ENCODE results near the gene GCK. TPM values are rescaled to one million over a fixed set of nuclear protein-coding genes. Genes with fewer than 3 reads are reported as not detected.

The GCK gene
- total RNA-seq, 1 experiment from 2014 or later: not detected

DNA sequence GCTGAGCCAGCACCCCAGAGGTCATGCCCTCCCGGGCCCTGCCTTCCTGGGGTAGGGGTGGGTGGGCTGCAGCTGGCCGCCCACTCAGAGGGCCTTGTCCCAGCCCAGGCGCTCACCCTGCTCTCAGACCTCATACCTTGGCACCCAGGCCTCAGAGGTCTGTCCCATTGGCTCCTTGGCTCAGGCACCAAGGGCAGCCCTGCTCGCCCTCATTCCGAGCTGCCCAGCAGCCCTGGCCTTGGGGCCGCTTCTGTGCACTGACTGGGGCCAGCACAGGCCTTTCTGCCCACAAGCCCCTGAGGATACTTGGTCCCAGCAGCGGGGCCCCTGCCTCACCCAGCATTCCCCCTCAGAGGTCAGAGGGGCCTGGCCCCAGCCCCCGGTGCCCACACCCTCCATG is 45.8 kb upstream of the GCK start:
- no peak for TF ChIP-seq CTCF (conservative IDR thresholded peaks at IDR 0.05; ENCODE audit: low read depth, low read length)
- TF ChIP-seq EZH2 (IDR thresholded peaks at IDR 0.05; ENCODE audit: low read length, unreplicated experiment): no peak
- TF ChIP-seq EZH2phosphoT487 (IDR thresholded peaks at IDR 0.05; ENCODE audit: borderline replicate concordance, low read length): no peak
- Histone ChIP-seq H3K27me3 (ENCODE audit: low read length) (no peaks in the 10 kb centered on the region), H3K36me3 (ENCODE audit: low read depth, low read length) (no peaks in the 10 kb centered on the region), H3K4me3 (ENCODE audit: low read length) (no peak overlapping the region), H3K4me2 (ENCODE audit: low read length) (no peak overlapping the region), H4K20me1 (ENCODE audit: low read length) (no peaks in the 10 kb centered on the region), H3K9me3 (ENCODE audit: low read length) (no peaks in the 10 kb centered on the region), H3K27ac (ENCODE audit: low read length) (no peak overlapping the region), H3K4me1 (ENCODE audit: insufficient read depth, low read length) (no peaks in the 10 kb centered on the region), H3K79me2 (ENCODE audit: low read length) (no peaks in the 10 kb centered on the region), H3K9ac (ENCODE audit: low read length) (no peak overlapping the region), H3F3A (ENCODE audit: low read length, unreplicated experiment) (no peaks in the 10 kb centered on the region), H3K9me2 (replicated peaks; ENCODE audit: low read length) (no peaks in the 10 kb centered on the region), H2AFZ (ENCODE audit: low read length) (no peak overlapping the region)
- intact Hi-C loops (cut with micrococcal nuclease): no loop called here
- no peak for DNase-seq
- CTCF ChIA-PET: no interaction called here
- POLR2A ChIA-PET (ENCODE audit: unreplicated experiment): no interaction called here
- BruUV-seq (replicated peaks): no TSS peak
- ATAC-seq: no peak

GRCh38 chr7:44232901-44233715 is 43.9 kb upstream of the GCK start:
- CTCF ChIA-PET: no interaction called here
- no peaks in the 10 kb centered on the region for H3K9me3 ChIP-seq (ENCODE audit: low read length)
- BruUV-seq (replicated peaks): no TSS peak
- ATAC-seq (no peak), DNase-seq (no peak)
- no peaks in the 10 kb centered on the region for H4K20me1 ChIP-seq (ENCODE audit: low read length)
- H3K27me3 ChIP-seq (ENCODE audit: low read length): no peaks in the 10 kb centered on the region
- H3K79me2 ChIP-seq (ENCODE audit: low read length): no peaks in the 10 kb centered on the region
- no peaks in the 10 kb centered on the region for H3K9me2 ChIP-seq (replicated peaks; ENCODE audit: low read length)
- H2AFZ ChIP-seq (ENCODE audit: low read length): no peak overlapping the region
- POLR2A ChIA-PET (ENCODE audit: unreplicated experiment): no interaction called here
- H3K36me3 ChIP-seq (ENCODE audit: low read depth, low read length): no peaks in the 10 kb centered on the region
- TF ChIP-seq EZH2phosphoT487 (IDR thresholded peaks at IDR 0.05; ENCODE audit: borderline replicate concordance, low read length): no peak
- TF ChIP-seq EZH2 (IDR thresholded peaks at IDR 0.05; ENCODE audit: low read length, unreplicated experiment): no peak
- TF ChIP-seq CTCF (conservative IDR thresholded peaks at IDR 0.05; ENCODE audit: low read depth, low read length): no peak
- no peak overlapping the region for H3K9ac ChIP-seq (ENCODE audit: low read length)
- no peak overlapping the region for H3K4me3 ChIP-seq (ENCODE audit: low read length)
- intact Hi-C loops (cut with micrococcal nuclease): no loop called here
- H3K27ac ChIP-seq (ENCODE audit: low read length): no peak overlapping the region
- H3K4me2 ChIP-seq (ENCODE audit: low read length): no peak overlapping the region
- H3K4me1 ChIP-seq (ENCODE audit: insufficient read depth, low read length): no peaks in the 10 kb centered on the region
- H3F3A ChIP-seq (ENCODE audit: low read length, unreplicated experiment): no peaks in the 10 kb centered on the region

DNA sequence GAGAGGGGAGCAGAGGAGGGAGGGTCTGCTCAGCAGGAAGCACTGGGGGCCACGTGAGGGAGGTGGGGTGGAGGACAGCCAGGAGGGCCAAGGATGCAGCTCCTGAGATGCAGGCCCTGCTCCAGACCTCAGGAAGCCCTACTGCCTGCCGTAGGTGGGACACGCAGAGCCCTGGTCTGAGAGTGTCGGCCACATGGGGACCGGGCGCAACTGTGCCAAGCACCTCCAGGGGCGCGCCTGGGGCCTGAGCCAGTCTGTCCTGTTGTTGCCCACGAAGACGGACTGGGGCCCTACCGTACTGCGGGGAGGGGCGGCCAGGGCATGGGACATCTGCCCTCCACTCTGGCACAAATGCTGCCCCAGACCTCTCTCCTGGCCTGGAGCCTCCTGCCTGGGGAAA is 43.2 kb upstream of the GCK start:
- Histone ChIP-seq H3K79me2 (ENCODE audit: low read length) (no peaks in the 10 kb centered on the region), H3K9ac (ENCODE audit: low read length) (no peak overlapping the region), H3K9me2 (replicated peaks; ENCODE audit: low read length) (no peaks in the 10 kb centered on the region), H3K27me3 (ENCODE audit: low read length) (no peaks in the 10 kb centered on the region), H3K9me3 (ENCODE audit: low read length) (no peaks in the 10 kb centered on the region), H3K4me1 (ENCODE audit: insufficient read depth, low read length) (no peaks in the 10 kb centered on the region), H3K4me2 (ENCODE audit: low read length) (no peak overlapping the region), H2AFZ (ENCODE audit: low read length) (no peak overlapping the region), H3K4me3 (ENCODE audit: low read length) (no peak overlapping the region), H4K20me1 (ENCODE audit: low read length) (no peaks in the 10 kb centered on the region), H3K36me3 (ENCODE audit: low read depth, low read length) (no peaks in the 10 kb centered on the region), H3F3A (ENCODE audit: low read length, unreplicated experiment) (no peaks in the 10 kb centered on the region), H3K27ac (ENCODE audit: low read length) (no peak overlapping the region)
- no peak for TF ChIP-seq EZH2phosphoT487 (IDR thresholded peaks at IDR 0.05; ENCODE audit: borderline replicate concordance, low read length)
- no peak for TF ChIP-seq EZH2 (IDR thresholded peaks at IDR 0.05; ENCODE audit: low read length, unreplicated experiment)
- no peak for TF ChIP-seq CTCF (conservative IDR thresholded peaks at IDR 0.05; ENCODE audit: low read depth, low read length)
- CTCF ChIA-PET: no interaction called here
- intact Hi-C loops (cut with micrococcal nuclease): no loop called here
- DNase-seq (no peak), ATAC-seq (no peak)
- POLR2A ChIA-PET (ENCODE audit: unreplicated experiment): no interaction called here
- no TSS peak for BruUV-seq (replicated peaks)
